B cell (primary cell): ENCODE results near the gene KATNAL1. TPM values are rescaled to one million over a fixed set of nuclear protein-coding genes. Genes with fewer than 3 reads are reported as not detected.

Source experiments
- ATAC-seq: fragments of 200-7000 bp; cut with Tn5 transposase; one replicate; pipeline ENCODE4 v1.10.0; 2021; ENCODE audit warnings: low read depth, mild to moderate bottlenecking, moderate number of reproducible peaks, moderate library complexity
- CTCF ChIA-PET: fragments of 350-600 bp; sonication (Branson Sonifier 250); formaldehyde crosslinking; loops from one replicate; lab custom pipeline; 2021; ENCODE audit warnings: antibody characterized with exemption, inconsistent platforms; lab: Charles Lee
- POLR2A ChIA-PET: fragments of 350-600 bp; sonication (Branson Sonifier 250); formaldehyde crosslinking; loops from one replicate; lab custom pipeline; 2021; ENCODE audit warnings: antibody characterized with exemption; lab: Charles Lee
- DNase-seq: peaks from one replicate; pipeline ENCODE4 v3.0.0; 2013
- H2AFZ ChIP-seq: 2 replicates; pipeline ENCODE4 v1.6.1; 2012; ENCODE audit warnings: mild to moderate bottlenecking, low read depth, low read length; ENCODE audit not compliant: insufficient read depth, poor library complexity, severe bottlenecking
- H3K27ac ChIP-seq, 2 donors: 1 replicate in 1 of 2; 2 replicates in 1 of 2; pipeline ENCODE4 v1.5.1; 2012 to 2013; ENCODE audit warnings: low read length in 2 of 2, mild to moderate bottlenecking in 2 of 2, moderate library complexity in 1 of 2
- H3K27me3 ChIP-seq, 4 experiments: fragments of 200-600 bp in 1 of 4; sonication (generic) in 1 of 4; replicated peaks in 1 of 4; 1 replicate in 2 of 4; 2 replicates in 2 of 4; pipeline versions ENCODE4 v1.6.1 to v1.7.0; 2013 to 2016; ENCODE audit warnings: low read length in 3 of 4, mild to moderate bottlenecking in 2 of 4, mixed read lengths in 1 of 4, moderate library complexity in 1 of 4; ENCODE audit not compliant: insufficient read depth in 4 of 4, control insufficient read depth in 3 of 4; ENCODE audit errors: control extremely low read depth in 1 of 4
- H3K36me3 ChIP-seq, 2 experiments: replicated peaks in 1 of 2; 1 replicate in 1 of 2; 2 replicates in 1 of 2; pipeline versions ENCODE4 v1.6.1 to v1.7.1; 2013; ENCODE audit warnings: low read length in 1 of 2; ENCODE audit not compliant: insufficient read depth in 2 of 2, control insufficient read depth in 1 of 2; ENCODE audit errors: control extremely low read depth in 1 of 2, extremely low read depth in 1 of 2
- H3K4me1 ChIP-seq, 2 donors: fragments of 200-600 bp in 1 of 2; sonication (generic) in 1 of 2; 1 replicate in 1 of 2; 2 replicates in 1 of 2; pipeline versions ENCODE4 v1.5.1 to v1.6.1; 2013 to 2017; ENCODE audit warnings: low read length in 2 of 2; ENCODE audit not compliant: control insufficient read depth in 2 of 2, insufficient read depth in 2 of 2
- H3K4me2 ChIP-seq: replicated peaks from 2 replicates; pipeline ENCODE3; 2012; ENCODE audit warnings: mild to moderate bottlenecking, low read depth, low read length; ENCODE audit not compliant: poor library complexity, severe bottlenecking
- H3K4me3 ChIP-seq, 5 experiments: fragments of 200-600 bp in 1 of 5; sonication (generic) in 1 of 5; 1 replicate in 3 of 5; 2 replicates in 2 of 5; pipeline versions ENCODE4 v1.5.1 to v1.7.0; 2011 to 2016; ENCODE audit warnings: low read length in 4 of 5, mild to moderate bottlenecking in 4 of 5, low read depth in 2 of 5, control low read depth in 1 of 5, moderate library complexity in 1 of 5; ENCODE audit not compliant: insufficient read depth in 1 of 5; ENCODE audit errors: control extremely low read depth in 1 of 5, extremely low read depth in 1 of 5
- H3K79me2 ChIP-seq: fragments of 200-600 bp; sonication (generic); one replicate; pipeline ENCODE4 v1.6.0; 2016; ENCODE audit warnings: low read length; ENCODE audit not compliant: control insufficient read depth, insufficient read depth
- H3K9ac ChIP-seq: fragments of 200-600 bp; sonication (generic); 2 replicates; pipeline ENCODE4 v1.6.1; 2017; ENCODE audit warnings: mild to moderate bottlenecking, low read length, moderate library complexity
- H3K9me3 ChIP-seq, 3 donors: one replicate each; pipeline versions ENCODE4 v1.6.1 to v1.7.1; 2013; ENCODE audit warnings: low read length in 2 of 3; ENCODE audit not compliant: control insufficient read depth in 2 of 3, insufficient read depth in 1 of 3; ENCODE audit errors: control extremely low read depth in 1 of 3
- H4K20me1 ChIP-seq: 2 replicates; pipeline ENCODE4 v1.6.0; 2012; ENCODE audit warnings: mild to moderate bottlenecking, low read length; ENCODE audit not compliant: insufficient read depth, control insufficient read depth, poor library complexity, severe bottlenecking
- H3K27ac Mint-ChIP-seq: one replicate; pipeline ENCODE4 v1.8.0; 2021; ENCODE audit warnings: mixed read lengths
- H3K27me3 Mint-ChIP-seq: one replicate; pipeline ENCODE4 v1.8.0; 2021; ENCODE audit warnings: mixed read lengths
- H3K4me1 Mint-ChIP-seq: one replicate; pipeline ENCODE4 v1.8.0; 2021; ENCODE audit warnings: mixed read lengths
- H3K4me3 Mint-ChIP-seq: one replicate; pipeline ENCODE4 v1.8.0; 2021; ENCODE audit warnings: mixed read lengths
- H3K9me3 Mint-ChIP-seq: one replicate; pipeline ENCODE4 v1.8.0; 2022; ENCODE audit warnings: mixed read lengths; ENCODE audit not compliant: insufficient read depth
- EZH2 ChIP-seq: IDR thresholded peaks from 2 replicates; pipeline ENCODE4 v1.6.1; 2012; ENCODE audit warnings: borderline replicate concordance, low read depth, mild to moderate bottlenecking, moderate library complexity, low read length; ENCODE audit not compliant: insufficient read depth, poor library complexity, severe bottlenecking
- WGBS: methylation state at CpG from one replicate; pipeline ENCODE4 v1.1.5; 2013; ENCODE audit warnings: missing lambda C conversion rate; ENCODE audit not compliant: insufficient coverage; 5-methylcytosine and 5-hydroxymethylcytosine counted together
- intact Hi-C: fragments of 100-400 bp; cut with micrococcal nuclease; formaldehyde crosslinking; loops from one replicate; pipeline ENCODE4 v1.10.0; 2022
- polyA plus RNA-seq: library from polyadenylated mRNA; depleted of rRNA; stranded (reverse); fragments of >200 nt; gene quantifications from 2 replicates; pipeline ENCODE4 v1.2.3, GENCODE V29; 2012
- total RNA-seq, 2 donors: library from RNA; stranded (reverse); fragments of 120-200 nt in 1 of 2; gene quantifications; 1 replicate in 1 of 2; 2 replicates in 1 of 2; pipeline versions ENCODE4 v1.2.3 to v1.2.4, GENCODE V29; 2013 to 2022
- TF ChIP-seq, protein P1 (sequence below): fragments of 200-600 bp; IDR thresholded peaks from one replicate; pipeline ENCODE4 v1.8.0; 2022; ENCODE audit warnings: antibody characterized with exemption, mild to moderate bottlenecking

KATNAL1 gene
- total and polyA plus RNA-seq, 2 donors (not counting 1 experiment from before 2014, with no cell fraction given), result 2.7 to 21.9 TPM

DNA sequence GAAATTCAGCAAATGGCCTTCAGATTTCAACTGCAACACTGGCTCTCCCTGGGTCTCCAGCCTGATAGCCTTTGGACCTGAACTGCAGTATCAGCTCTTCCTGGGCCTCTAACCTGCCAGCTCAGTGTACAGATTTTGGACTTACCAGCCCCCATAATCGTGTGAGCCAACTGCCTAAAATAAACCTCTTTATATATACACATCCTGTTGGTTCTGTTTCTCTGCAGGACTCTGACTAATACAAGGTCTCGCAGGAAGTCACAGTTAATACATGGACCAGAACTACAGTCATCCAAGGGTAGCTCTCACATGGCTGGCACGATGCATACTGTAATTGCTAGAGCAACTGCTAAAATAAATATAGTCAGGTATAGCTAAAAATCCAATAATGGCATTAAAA is 85.1 kb downstream of the KATNAL1 start:
- CTCF ChIA-PET, result no interaction called here
- WGBS, result 17% methylated on average over 1 of the region's 3 CpGs
- H3K4me1 ChIP-seq, result no peaks in the 10 kb centered on the region
- peaks cover 11 to 18% of the 10 kb centered on the region in 2 experiments for H3K36me3 ChIP-seq
- H3K4me1 Mint-ChIP-seq, result no peaks in the 10 kb centered on the region
- no peaks in the 10 kb centered on the region for H3K27me3 ChIP-seq
- no peaks in the 10 kb centered on the region for H4K20me1 ChIP-seq
- H3K27ac ChIP-seq, result no peak overlapping the region
- no peak overlapping the region for H3K4me3 Mint-ChIP-seq
- H3K9me3 Mint-ChIP-seq, result peaks cover 13% of the 10 kb centered on the region
- POLR2A ChIA-PET, result no interaction called here
- H3K79me2 ChIP-seq, result no peaks in the 10 kb centered on the region
- intact Hi-C loops, result no loop called here
- TF ChIP-seq EZH2, result no peak
- TF ChIP-seq, protein P1, sequence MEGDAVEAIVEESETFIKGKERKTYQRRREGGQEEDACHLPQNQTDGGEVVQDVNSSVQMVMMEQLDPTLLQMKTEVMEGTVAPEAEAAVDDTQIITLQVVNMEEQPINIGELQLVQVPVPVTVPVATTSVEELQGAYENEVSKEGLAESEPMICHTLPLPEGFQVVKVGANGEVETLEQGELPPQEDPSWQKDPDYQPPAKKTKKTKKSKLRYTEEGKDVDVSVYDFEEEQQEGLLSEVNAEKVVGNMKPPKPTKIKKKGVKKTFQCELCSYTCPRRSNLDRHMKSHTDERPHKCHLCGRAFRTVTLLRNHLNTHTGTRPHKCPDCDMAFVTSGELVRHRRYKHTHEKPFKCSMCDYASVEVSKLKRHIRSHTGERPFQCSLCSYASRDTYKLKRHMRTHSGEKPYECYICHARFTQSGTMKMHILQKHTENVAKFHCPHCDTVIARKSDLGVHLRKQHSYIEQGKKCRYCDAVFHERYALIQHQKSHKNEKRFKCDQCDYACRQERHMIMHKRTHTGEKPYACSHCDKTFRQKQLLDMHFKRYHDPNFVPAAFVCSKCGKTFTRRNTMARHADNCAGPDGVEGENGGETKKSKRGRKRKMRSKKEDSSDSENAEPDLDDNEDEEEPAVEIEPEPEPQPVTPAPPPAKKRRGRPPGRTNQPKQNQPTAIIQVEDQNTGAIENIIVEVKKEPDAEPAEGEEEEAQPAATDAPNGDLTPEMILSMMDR, result no peak
- H3K9me3 ChIP-seq, result peaks cover 15 to 20% (median 16%) of the 10 kb centered on the region in 3 donors
- H3K4me2 ChIP-seq, result no peak overlapping the region
- no peak for DNase-seq
- no peak overlapping the region for H3K9ac ChIP-seq
- no peak overlapping the region for H3K27ac Mint-ChIP-seq
- H3K27me3 Mint-ChIP-seq, result no peaks in the 10 kb centered on the region
- no peak for ATAC-seq
- H3K4me3 ChIP-seq, result no peak overlapping the region
- H2AFZ ChIP-seq, result no peak overlapping the region

DNA sequence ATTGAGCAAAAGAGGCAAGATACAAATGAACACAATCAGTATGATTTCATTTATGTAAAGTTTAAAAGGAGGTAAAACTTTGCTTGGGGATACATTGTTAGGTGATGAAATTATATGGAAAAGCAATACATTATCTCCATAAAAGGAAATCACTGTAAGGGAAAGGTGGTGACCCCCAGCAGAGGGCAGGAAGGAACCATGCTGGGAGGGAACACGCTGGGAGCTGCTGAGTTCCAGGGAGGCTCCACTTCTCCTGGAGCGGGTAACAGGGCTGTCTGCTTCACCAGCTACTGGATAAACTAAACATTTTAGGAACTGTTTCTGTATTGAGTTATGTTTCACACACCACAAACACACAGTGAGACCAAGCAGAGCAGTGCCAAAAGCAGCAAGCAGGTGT is 91.2 kb downstream of the KATNAL1 start:
- Histone ChIP-seq H3K4me1 (no peaks in the 10 kb centered on the region), H3K4me3 (no peak overlapping the region), H2AFZ (no peak overlapping the region), H3K27ac (no peak overlapping the region), H3K27me3 (no peaks in the 10 kb centered on the region), H3K9ac (no peak overlapping the region), H3K9me3 (no peaks in the 10 kb centered on the region), H3K79me2 (no peaks in the 10 kb centered on the region), H3K4me2 (no peak overlapping the region), H4K20me1 (no peaks in the 10 kb centered on the region), H3K36me3 (peaks cover 0 to 4% of the 10 kb centered on the region in 2 experiments)
- 83% methylated on average over 1 of the region's 2 CpGs for WGBS
- no peak overlapping the region for H3K27ac Mint-ChIP-seq
- ChIA-PET POLR2A (no interaction called here), CTCF (no interaction called here)
- H3K9me3 Mint-ChIP-seq, result no peaks in the 10 kb centered on the region
- H3K27me3 Mint-ChIP-seq, result no peaks in the 10 kb centered on the region
- DNase-seq, result no peak
- no peak for ATAC-seq
- no peaks in the 10 kb centered on the region for H3K4me1 Mint-ChIP-seq
- intact Hi-C loops, result no loop called here
- TF ChIP-seq, protein P1, result no peak
- TF ChIP-seq EZH2, result no peak
- H3K4me3 Mint-ChIP-seq, result no peak overlapping the region
